Measurements from ENCODE around the gene PPP5C. TPM values are rescaled to one million over a fixed set of nuclear protein-coding genes. Genes with fewer than 3 reads are reported as not detected.

Gene PPP5C
- total RNA-seq, 4 donors from 2014 or later, result 26.1 to 92.3 (median 62.5) TPM

GRCh38 chr19:46364359-46364758, 17.5 kb downstream of the PPP5C start:
- intact Hi-C loops (cut with DNase I; ENCODE audit: low total_unique reads), result no loop called here
- H3K27ac ChIP-seq, result no peak overlapping the region
- TF ChIP-seq POLR2A (IDR thresholded peaks at IDR 0.05) (no peak), CTCF (IDR thresholded peaks at IDR 0.05) (no peak)
- H3K4me1 ChIP-seq, result no peaks in the 10 kb centered on the region
- no peaks in the 10 kb centered on the region for H3K36me3 ChIP-seq
- no peaks in the 10 kb centered on the region for H3K27me3 ChIP-seq
- no peak overlapping the region for H3K4me3 ChIP-seq
- no peak for DNase-seq
- H3K9me3 ChIP-seq, result no peaks in the 10 kb centered on the region

GRCh38 chr19:46365561-46365960, 18.7 kb downstream of the PPP5C start:
- Histone ChIP-seq H3K4me1 (no peaks in the 10 kb centered on the region), H3K4me3 (no peak overlapping the region), H3K36me3 (no peaks in the 10 kb centered on the region), H3K9me3 (no peaks in the 10 kb centered on the region), H3K27ac (no peak overlapping the region), H3K27me3 (no peaks in the 10 kb centered on the region)
- TF ChIP-seq CTCF (IDR thresholded peaks at IDR 0.05), result no peak
- TF ChIP-seq POLR2A (IDR thresholded peaks at IDR 0.05), result no peak
- no peak for DNase-seq
- intact Hi-C loops (cut with DNase I; ENCODE audit: low total_unique reads), result no loop called here

- no peak for TF ChIP-seq POLR2A (IDR thresholded peaks at IDR 0.05)
- no peak for TF ChIP-seq CTCF (IDR thresholded peaks at IDR 0.05)
- Histone ChIP-seq H3K4me3 (no peak overlapping the region), H3K9me3 (no peaks in the 10 kb centered on the region), H3K4me1 (no peaks in the 10 kb centered on the region), H3K36me3 (no peaks in the 10 kb centered on the region), H3K27me3 (no peaks in the 10 kb centered on the region), H3K27ac (no peak overlapping the region)
- no peak for DNase-seq
- intact Hi-C loops (cut with DNase I; ENCODE audit: low total_unique reads), result no loop called here
Measured at GRCh38 chr19:46366620-46367292, 19.9 kb downstream of the PPP5C start.

- no peak overlapping the region for H3K27ac ChIP-seq
- intact Hi-C loops (cut with DNase I; ENCODE audit: low total_unique reads), result no loop called here
- H3K27me3 ChIP-seq, result no peaks in the 10 kb centered on the region
- H3K9me3 ChIP-seq, result no peaks in the 10 kb centered on the region
- H3K4me3 ChIP-seq, result no peak overlapping the region
- no peak for DNase-seq
- H3K4me1 ChIP-seq, result no peaks in the 10 kb centered on the region
- TF ChIP-seq POLR2A (IDR thresholded peaks at IDR 0.05) (no peak), CTCF (IDR thresholded peaks at IDR 0.05) (no peak)
- H3K36me3 ChIP-seq, result no peaks in the 10 kb centered on the region
Measured at GRCh38 chr19:46367426-46367825, 20.5 kb downstream of the PPP5C start.

- H3K4me3 ChIP-seq, result no peak overlapping the region
- no peak for DNase-seq
- intact Hi-C loops (cut with DNase I; ENCODE audit: low total_unique reads), result no loop called here
- H3K9me3 ChIP-seq, result no peaks in the 10 kb centered on the region
- H3K27me3 ChIP-seq, result no peaks in the 10 kb centered on the region
- peaks cover 0 to 6% of the 10 kb centered on the region in 2 donors for H3K4me1 ChIP-seq
- H3K36me3 ChIP-seq, result no peaks in the 10 kb centered on the region
- no peak for TF ChIP-seq CTCF (IDR thresholded peaks at IDR 0.05)
- H3K27ac ChIP-seq, result no peak overlapping the region
Measured at GRCh38 chr19:46368116-46368515, 21.2 kb downstream of the PPP5C start.

All from uterus (tissue), 4 donors.